H7 (cell line): Measurements from ENCODE around the gene SEMA4B. TPM values are rescaled to one million over a fixed set of nuclear protein-coding genes. Genes with fewer than 3 reads are reported as not detected.

Experiments
- DNase-seq: peaks from one replicate; pipeline ENCODE4 v3.0.0; 2012
- H3K27me3 ChIP-seq: 2 replicates; pipeline ENCODE4 v1.6.0; 2011; ENCODE audit warnings: mild to moderate bottlenecking, low read length; ENCODE audit not compliant: control insufficient read depth, insufficient read depth
- H3K36me3 ChIP-seq: replicated peaks from 2 replicates; pipeline ENCODE4 v1.5.1; 2011; ENCODE audit warnings: low read length; ENCODE audit not compliant: control insufficient read depth, insufficient read depth
- H3K4me3 ChIP-seq: 2 replicates; pipeline ENCODE4 v1.5.1; 2011; ENCODE audit warnings: low read depth, mild to moderate bottlenecking, control low read depth, low read length, moderate library complexity; ENCODE audit not compliant: insufficient read depth
- total RNA-seq: library from RNA; depleted of rRNA; stranded (reverse); fragments of >200 nt; shearing (Covaris generic); gene quantifications from 2 replicates; pipeline ENCODE4 v1.2.3, GENCODE V29; 2014

Gene SEMA4B
- total RNA-seq, 1 experiment from 2014 or later = 53.0 TPM

GRCh38 chr15:90189781-90190467 is 11.2 kb upstream of the SEMA4B start:
- Histone ChIP-seq H3K27me3 (no peaks in the 10 kb centered on the region), H3K4me3 (no peak overlapping the region), H3K36me3 (no peaks in the 10 kb centered on the region)
- DNase-seq = peak; percentile 14

- no peak overlapping the region for H3K4me3 ChIP-seq
- H3K27me3 ChIP-seq = no peaks in the 10 kb centered on the region
- no peaks in the 10 kb centered on the region for H3K36me3 ChIP-seq
- DNase-seq = peak; percentile 30
Measured at GRCh38 chr15:90190606-90191343, 10.4 kb upstream of the SEMA4B start.

DNA sequence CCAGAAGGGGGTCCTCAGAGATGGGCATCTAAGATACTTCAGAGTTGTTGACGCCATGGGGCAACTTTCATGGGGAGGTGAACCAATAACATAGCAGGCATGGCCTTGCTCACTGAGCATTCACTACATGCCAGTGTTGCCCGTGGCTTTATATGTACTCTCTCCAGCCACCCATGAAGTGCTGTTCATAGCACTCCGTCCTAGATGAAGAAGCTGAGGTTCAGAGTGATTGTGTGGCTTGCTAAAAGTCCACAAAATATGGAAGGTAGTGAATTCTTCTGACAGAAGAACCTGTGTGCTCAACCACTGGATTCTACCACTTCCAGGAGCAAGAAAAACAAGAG is 9.8 kb upstream of the SEMA4B start:
- Histone ChIP-seq H3K4me3 (no peak overlapping the region), H3K27me3 (no peaks in the 10 kb centered on the region)
- no peak for DNase-seq

DNA sequence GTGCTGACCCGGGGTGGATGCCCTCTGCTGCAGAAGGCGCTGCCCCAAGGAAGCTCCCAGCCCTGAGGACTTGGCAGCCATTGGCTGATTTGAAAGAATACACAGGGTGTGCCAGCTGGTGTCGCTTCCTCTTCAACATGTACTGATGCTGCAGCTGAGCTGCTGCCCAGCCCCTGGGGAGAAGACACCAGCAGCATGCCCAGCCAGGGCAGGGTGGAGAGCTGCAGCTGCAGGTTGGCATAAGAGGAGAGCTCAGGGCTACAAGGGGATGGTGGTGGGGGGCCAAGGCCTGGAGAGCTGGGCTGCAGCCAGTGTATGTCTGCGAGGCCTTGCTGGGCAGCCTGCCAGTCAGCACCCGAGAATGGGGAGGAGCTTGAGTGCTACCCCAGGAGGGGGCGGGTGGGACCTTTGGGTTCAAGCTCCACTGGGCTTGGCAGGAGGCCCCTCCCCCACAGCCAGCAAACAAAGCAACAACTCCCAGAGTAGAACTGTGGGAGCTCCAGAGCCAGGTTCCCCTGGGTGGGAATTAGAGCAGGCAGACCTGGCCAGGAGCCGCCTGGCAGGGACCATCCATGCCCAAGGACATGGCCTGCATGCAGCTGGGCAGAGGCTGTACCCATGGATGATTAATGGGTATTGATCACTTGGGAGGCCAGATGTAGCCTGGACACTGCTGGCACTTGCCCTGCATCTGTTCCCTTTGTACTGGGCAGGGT is 9.2 kb upstream of the SEMA4B start:
- no peak overlapping the region for H3K4me3 ChIP-seq
- DNase-seq = peak; percentile 57
- no peaks in the 10 kb centered on the region for H3K36me3 ChIP-seq
- no peaks in the 10 kb centered on the region for H3K27me3 ChIP-seq

More for the DNA sequence above, 9.8 kb upstream of the SEMA4B start:
- no peaks in the 10 kb centered on the region for H3K36me3 ChIP-seq

GRCh38 chr15:90192961-90193786 is 8.0 kb upstream of the SEMA4B start:
- no peak overlapping the region for H3K4me3 ChIP-seq
- no peak for DNase-seq
- no peaks in the 10 kb centered on the region for H3K27me3 ChIP-seq
- H3K36me3 ChIP-seq = no peaks in the 10 kb centered on the region

DNA sequence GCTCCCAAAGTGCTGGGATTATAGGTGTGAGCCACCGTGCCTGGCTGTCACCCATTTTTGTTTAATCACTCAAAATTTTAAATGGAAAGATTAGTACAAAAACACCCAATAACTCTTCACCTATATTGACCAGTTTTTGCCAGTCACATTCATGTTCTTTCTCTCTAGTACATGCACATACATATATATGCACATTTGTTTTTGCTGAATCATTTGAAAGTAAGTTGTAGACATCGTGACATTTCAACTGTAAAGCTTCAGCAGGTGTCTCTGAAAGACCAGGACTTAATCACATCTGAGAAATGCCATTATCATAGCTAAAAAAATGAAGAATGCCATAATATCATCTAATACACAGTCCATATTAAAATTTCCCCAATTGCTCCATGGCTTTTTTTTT is 6.5 kb upstream of the SEMA4B start:
- DNase-seq = no peak
- no peaks in the 10 kb centered on the region for H3K27me3 ChIP-seq
- no peaks in the 10 kb centered on the region for H3K36me3 ChIP-seq
- H3K4me3 ChIP-seq = no peak overlapping the region

DNA sequence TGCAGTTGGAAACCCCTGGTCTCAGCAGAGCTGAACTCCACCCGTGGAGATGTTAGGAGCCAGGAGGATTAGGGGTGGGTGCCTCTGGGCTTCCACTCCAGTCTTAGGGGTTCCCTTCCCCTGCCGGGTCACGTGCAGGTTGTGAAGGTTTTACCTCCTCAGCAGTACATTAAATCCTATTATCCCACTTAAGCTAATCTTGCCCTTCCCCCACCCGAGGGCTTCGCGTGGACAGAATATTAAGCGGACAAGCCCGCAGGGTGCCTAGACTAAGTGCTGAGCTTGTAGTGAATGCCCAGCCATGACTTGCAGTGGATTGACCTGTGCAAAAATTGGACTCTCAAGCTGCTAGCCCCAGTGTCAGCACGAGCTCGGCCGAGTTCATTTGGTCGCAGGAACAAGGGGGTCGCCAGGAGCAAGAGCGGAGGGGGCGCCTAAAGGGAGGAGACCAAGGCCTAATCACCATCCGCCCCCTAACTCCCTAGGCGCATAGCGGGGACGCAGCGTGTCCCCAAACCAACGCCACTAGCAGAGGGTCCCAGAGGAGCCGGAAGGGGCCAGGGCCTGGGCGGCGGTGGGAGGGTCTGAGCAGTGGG is 498 bp upstream of the SEMA4B start:
- no peak for DNase-seq

GRCh38 chr15:90201944-90202375 is 830 bp downstream of the SEMA4B start:
- Histone ChIP-seq H3K4me3 (peak overlapping the region; percentile 88), H3K27me3 (peaks cover 2% of the 10 kb centered on the region; the same call in 1 of the 2 replicates), H3K36me3 (no peaks in the 10 kb centered on the region; the same call in 1 of the 2 replicates)
- DNase-seq = peak; percentile 89

More for the DNA sequence above, 498 bp upstream of the SEMA4B start:
- H3K4me3 ChIP-seq = peak overlapping the region; percentile 88
- H3K36me3 ChIP-seq = no peaks in the 10 kb centered on the region; the same call in 1 of the 2 replicates
- H3K27me3 ChIP-seq = peaks cover 2% of the 10 kb centered on the region; the same call in 1 of the 2 replicates

- no peak for DNase-seq
- H3K36me3 ChIP-seq = no peaks in the 10 kb centered on the region; the same call in 1 of the 2 replicates
- H3K27me3 ChIP-seq = peaks cover 2% of the 10 kb centered on the region; the same call in 1 of the 2 replicates
- no peak overlapping the region for H3K4me3 ChIP-seq
Measured at GRCh38 chr15:90202929-90203328, 1.8 kb downstream of the SEMA4B start.

GRCh38 chr15:90203473-90203872 is 2.3 kb downstream of the SEMA4B start:
- no peak for DNase-seq
- H3K27me3 ChIP-seq = peaks cover 2% of the 10 kb centered on the region; the same call in 1 of the 2 replicates
- no peak overlapping the region for H3K4me3 ChIP-seq
- no peaks in the 10 kb centered on the region; the same call in 1 of the 2 replicates for H3K36me3 ChIP-seq

GRCh38 chr15:90203922-90204321 is 2.8 kb downstream of the SEMA4B start:
- peak; percentile 29 for DNase-seq
- Histone ChIP-seq H3K27me3 (peaks cover 2% of the 10 kb centered on the region; the same call in 1 of the 2 replicates), H3K4me3 (no peak overlapping the region), H3K36me3 (no peaks in the 10 kb centered on the region; the same call in 1 of the 2 replicates)

DNA sequence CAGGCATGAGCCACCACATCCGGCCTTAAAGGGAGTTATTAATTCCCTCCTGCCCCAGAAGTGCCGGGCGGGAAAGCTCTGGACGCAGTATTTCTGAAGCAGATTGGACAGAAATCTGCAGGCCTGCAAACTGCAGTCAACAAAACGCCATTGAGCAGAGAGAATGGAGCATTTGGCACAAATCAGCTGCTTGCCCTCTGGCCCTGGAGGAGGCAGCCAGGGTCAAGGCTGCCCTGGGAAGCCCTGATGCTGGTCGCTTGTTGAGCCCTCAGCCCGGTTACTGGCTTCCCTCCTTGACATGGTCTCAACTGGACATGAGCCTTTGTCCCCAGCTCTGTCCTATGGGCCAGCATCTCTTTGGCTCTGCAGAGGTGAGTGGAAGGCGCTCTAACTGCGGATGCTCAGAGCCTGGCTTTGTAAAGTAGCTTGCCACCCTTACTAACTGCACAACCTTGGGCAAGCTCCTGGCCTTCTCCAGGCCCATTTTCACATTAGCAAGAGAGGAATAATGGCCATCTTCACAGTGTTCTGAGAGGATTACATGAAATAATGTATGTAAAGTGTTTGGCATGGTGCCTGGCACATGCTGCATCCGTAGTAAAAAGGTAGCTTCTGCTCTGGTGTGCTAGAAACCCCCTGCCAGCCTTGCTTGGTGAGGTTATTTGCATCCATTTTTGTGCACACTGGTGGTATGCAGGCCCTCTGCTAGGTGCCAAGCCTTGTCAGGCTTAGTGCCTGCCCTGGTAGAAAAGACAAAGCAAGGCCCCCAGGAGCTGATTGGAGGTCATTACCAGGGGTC is 4.1 kb downstream of the SEMA4B start:
- H3K4me3 ChIP-seq = no peak overlapping the region
- peaks cover 2% of the 10 kb centered on the region; the same call in 1 of the 2 replicates for H3K27me3 ChIP-seq
- DNase-seq = no peak
- H3K36me3 ChIP-seq = no peaks in the 10 kb centered on the region; the same call in 1 of the 2 replicates

GRCh38 chr15:90205886-90206285 is 4.8 kb downstream of the SEMA4B start:
- DNase-seq = no peak
- H3K27me3 ChIP-seq = peaks cover 2% of the 10 kb centered on the region; the same call in 1 of the 2 replicates
- no peaks in the 10 kb centered on the region; the same call in 1 of the 2 replicates for H3K36me3 ChIP-seq
- H3K4me3 ChIP-seq = no peak overlapping the region
